GM19468 (cell line): ENCODE data around the gene CFAP99.

Experiments used
- ATAC-seq: cut with Tn5 transposase; IDR thresholded peaks from one replicate; pipeline ENCODE4 v1.9.1; 2021; ENCODE audit warnings: mild to moderate bottlenecking, moderate library complexity, moderate number of reproducible peaks; ENCODE audit not compliant: unreplicated experiment; ENCODE audit errors: extremely low read depth

CFAP99 gene

GRCh38 chr4:2492970-2493369, 74.2 kb downstream of the CFAP99 start:
- ATAC-seq = no peak

- no peak for ATAC-seq
Observed at GRCh38 chr4:2494992-2495391, 76.2 kb downstream of the CFAP99 start.

GRCh38 chr4:2497324-2497723, 78.6 kb downstream of the CFAP99 start:
- no peak for ATAC-seq

- peak; percentile 64 for ATAC-seq
Observed at GRCh38 chr4:2497931-2498330, 79.2 kb downstream of the CFAP99 start.

GRCh38 chr4:2500547-2500946, 81.8 kb downstream of the CFAP99 start:
- ATAC-seq = no peak

GRCh38 chr4:2501034-2501594, 82.4 kb downstream of the CFAP99 start:
- ATAC-seq = no peak

- no peak for ATAC-seq
Observed at GRCh38 chr4:2503809-2504208, 85.1 kb downstream of the CFAP99 start.

- ATAC-seq = no peak
Observed at GRCh38 chr4:2507259-2507658, 88.5 kb downstream of the CFAP99 start.

GRCh38 chr4:2507855-2508254, 89.1 kb downstream of the CFAP99 start:
- ATAC-seq = no peak

- ATAC-seq = no peak
Observed at GRCh38 chr4:2510351-2511259, 91.8 kb downstream of the CFAP99 start.

GRCh38 chr4:2511645-2512131, 92.9 kb downstream of the CFAP99 start:
- no peak for ATAC-seq
